ENCODE measurements around the gene CNTN4.
A peak's percentile ranks its signal among the peaks of the same experiment; 100 is the strongest.

The CNTN4 gene

DNA sequence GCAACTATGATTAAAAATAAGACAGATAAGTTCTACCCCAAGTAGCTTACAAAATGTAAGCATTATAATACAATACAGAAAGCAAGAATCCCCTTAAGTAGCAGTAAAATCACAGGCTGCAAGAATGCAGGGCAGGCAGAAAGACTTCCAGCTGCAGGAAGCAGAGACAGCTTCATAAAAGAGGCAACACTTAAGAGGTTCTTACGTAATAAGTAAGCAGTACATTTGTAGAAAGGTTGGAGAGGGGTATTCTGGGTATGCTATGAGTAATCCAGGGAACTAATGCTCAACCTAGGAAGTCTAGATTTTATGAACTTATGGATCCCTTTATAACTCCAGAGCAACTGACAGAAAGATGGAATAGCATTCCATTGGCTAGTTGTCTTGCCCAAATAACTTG is 859.9 kb downstream of the CNTN4 start:
- H3K79me2 ChIP-seq (ENCODE audit: low read length) = no peaks in the 10 kb centered on the region

DNA sequence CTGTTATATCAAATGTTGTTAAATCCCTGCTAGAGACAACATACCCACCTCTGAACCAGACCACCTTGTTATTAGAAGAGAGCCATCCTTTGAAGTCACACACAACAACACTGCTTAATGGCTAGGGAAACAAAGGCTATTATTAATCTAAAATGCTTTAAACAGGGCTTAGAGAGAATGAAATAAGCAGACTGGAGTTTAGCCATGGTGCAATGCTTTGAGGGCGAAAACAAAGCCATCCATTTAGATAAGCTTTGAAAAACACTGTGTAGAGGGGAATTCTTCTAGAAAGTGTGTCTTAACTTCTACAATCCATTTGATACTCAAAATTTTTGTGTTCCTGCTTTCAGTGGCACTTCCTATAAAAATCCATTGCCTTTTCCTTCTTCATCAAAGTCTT is 862.9 kb downstream of the CNTN4 start:
- H3K9me2 ChIP-seq (replicated peaks; ENCODE audit: insufficient read depth, low read length) = no peaks in the 10 kb centered on the region
- no peak overlapping the region for H3K9ac ChIP-seq (ENCODE audit: low read length)
- no peak overlapping the region for H3K27ac ChIP-seq (ENCODE audit: low read length)
- no peaks in the 10 kb centered on the region for H3F3A ChIP-seq (ENCODE audit: insufficient read depth, low read length)
- no peaks in the 10 kb centered on the region for H3K9me3 ChIP-seq (replicated peaks; ENCODE audit: insufficient read depth, low read length)
- no peaks in the 10 kb centered on the region for H3K4me1 ChIP-seq (ENCODE audit: low read length)
- H3K27me3 ChIP-seq (replicated peaks; ENCODE audit: insufficient read depth, low read length) = no peaks in the 10 kb centered on the region
- no peak for DNase-seq
- no peaks in the 10 kb centered on the region for H3K79me2 ChIP-seq (ENCODE audit: low read length)
- H3K4me3 ChIP-seq (ENCODE audit: low read length) = no peak overlapping the region
- H2AFZ ChIP-seq (ENCODE audit: low read length) = no peak overlapping the region
- H4K20me1 ChIP-seq (ENCODE audit: insufficient read depth, low read length) = no peaks in the 10 kb centered on the region
- TF ChIP-seq CTCF (IDR thresholded peaks at IDR 0.05; ENCODE audit: low read length) (no peak), EZH2phosphoT487 (IDR thresholded peaks at IDR 0.05; ENCODE audit: low read length) (no peak), EZH2 (optimal IDR thresholded peaks at IDR 0.05; ENCODE audit: low read depth, low read length) (no peak)
- H3K4me2 ChIP-seq (ENCODE audit: low read depth, low read length) = no peak overlapping the region
- H3K36me3 ChIP-seq (replicated peaks; ENCODE audit: insufficient read depth, low read length) = no peaks in the 10 kb centered on the region

More for the DNA sequence above, 859.9 kb downstream of the CNTN4 start:
- no peaks in the 10 kb centered on the region for H3K36me3 ChIP-seq (replicated peaks; ENCODE audit: insufficient read depth, low read length)
- no peak for DNase-seq
- H3K4me1 ChIP-seq (ENCODE audit: low read length) = no peaks in the 10 kb centered on the region
- TF ChIP-seq CTCF (IDR thresholded peaks at IDR 0.05; ENCODE audit: low read length) (no peak), EZH2phosphoT487 (IDR thresholded peaks at IDR 0.05; ENCODE audit: low read length) (no peak), EZH2 (optimal IDR thresholded peaks at IDR 0.05; ENCODE audit: low read depth, low read length) (no peak)
- H3K4me2 ChIP-seq (ENCODE audit: low read depth, low read length) = no peak overlapping the region
- H3K9ac ChIP-seq (ENCODE audit: low read length) = no peak overlapping the region
- H3F3A ChIP-seq (ENCODE audit: insufficient read depth, low read length) = no peaks in the 10 kb centered on the region
- H4K20me1 ChIP-seq (ENCODE audit: insufficient read depth, low read length) = no peaks in the 10 kb centered on the region
- H2AFZ ChIP-seq (ENCODE audit: low read length) = no peak overlapping the region
- H3K4me3 ChIP-seq (ENCODE audit: low read length) = no peak overlapping the region
- no peaks in the 10 kb centered on the region for H3K9me2 ChIP-seq (replicated peaks; ENCODE audit: insufficient read depth, low read length)
- no peak overlapping the region for H3K27ac ChIP-seq (ENCODE audit: low read length)
- H3K27me3 ChIP-seq (replicated peaks; ENCODE audit: insufficient read depth, low read length) = no peaks in the 10 kb centered on the region
- H3K9me3 ChIP-seq (replicated peaks; ENCODE audit: insufficient read depth, low read length) = no peaks in the 10 kb centered on the region

GRCh38 chr3:2967871-2968270 is 869.2 kb downstream of the CNTN4 start:
- Histone ChIP-seq H3K36me3 (replicated peaks; ENCODE audit: insufficient read depth, low read length) (no peaks in the 10 kb centered on the region), H4K20me1 (ENCODE audit: insufficient read depth, low read length) (no peaks in the 10 kb centered on the region), H3K9ac (ENCODE audit: low read length) (no peak overlapping the region), H3K27ac (ENCODE audit: low read length) (no peak overlapping the region), H3K4me1 (ENCODE audit: low read length) (0 out of 2 replicates have a peak, but pooled peaks cover 7% of the 10 kb centered on the region), H3K79me2 (ENCODE audit: low read length) (no peaks in the 10 kb centered on the region), H3K4me2 (ENCODE audit: low read depth, low read length) (no peak overlapping the region), H3F3A (ENCODE audit: insufficient read depth, low read length) (no peaks in the 10 kb centered on the region), H3K9me3 (replicated peaks; ENCODE audit: insufficient read depth, low read length) (no peaks in the 10 kb centered on the region), H2AFZ (ENCODE audit: low read length) (no peak overlapping the region), H3K27me3 (replicated peaks; ENCODE audit: insufficient read depth, low read length) (no peaks in the 10 kb centered on the region), H3K4me3 (ENCODE audit: low read length) (no peak overlapping the region), H3K9me2 (replicated peaks; ENCODE audit: insufficient read depth, low read length) (no peaks in the 10 kb centered on the region)
- TF ChIP-seq EZH2phosphoT487 (IDR thresholded peaks at IDR 0.05; ENCODE audit: low read length) (no peak), EZH2 (optimal IDR thresholded peaks at IDR 0.05; ENCODE audit: low read depth, low read length) (no peak), CTCF (IDR thresholded peaks at IDR 0.05; ENCODE audit: low read length) (no peak)
- peak; percentile 32 for DNase-seq
